Peyer's patch (tissue), 4 donors: ENCODE data around the gene VTN. TPM values are rescaled to one million over a fixed set of nuclear protein-coding genes. Genes with fewer than 3 reads are reported as not detected.
A peak's percentile ranks its signal among the peaks of the same experiment; 100 is the strongest.
"Not testable (repeated sequence)": the region's sequence is repeated elsewhere in the genome, so short reads cannot be mapped to it uniquely, and the experiment has no call there.

Experiments
- DNase-seq, 3 donors: peaks; one replicate each; pipeline ENCODE4 v3.0.0-alpha.2; 2017 to 2019
- H3K27ac ChIP-seq, 4 donors: fragments of 200-600 bp; sonication (generic); one replicate each; pipeline ENCODE4 v1.5.1; 2016 to 2019
- H3K27me3 ChIP-seq, 2 donors: fragments of 200-600 bp; sonication (generic); one replicate each; pipeline ENCODE4 v1.5.1; 2019
- H3K36me3 ChIP-seq, 3 donors: fragments of 200-600 bp; sonication (generic); one replicate each; pipeline ENCODE4 v1.5.1; 2016 to 2019
- H3K4me1 ChIP-seq, 4 donors: fragments of 200-600 bp; sonication (generic); one replicate each; pipeline ENCODE4 v1.5.1; 2016 to 2019
- H3K4me3 ChIP-seq, 4 donors: fragments of 200-600 bp; sonication (generic); 1 replicate in 3 of 4; 2 replicates in 1 of 4; pipeline ENCODE4 v1.5.1; 2016 to 2019; ENCODE audit warnings: mild to moderate bottlenecking in 1 of 4
- H3K9me3 ChIP-seq, 4 donors: fragments of 200-600 bp; sonication (generic); one replicate each; pipeline ENCODE4 v1.5.1; 2016 to 2019; ENCODE audit warnings: mild to moderate bottlenecking in 1 of 4
- CTCF ChIP-seq, 6 experiments: fragments of 450-650 bp in 4 of 6; fragments of 200-600 bp in 2 of 6; sonication (generic) in 1 of 6; IDR thresholded peaks; one replicate each; pipeline ENCODE4 v1.5.1; 2017 to 2019; ENCODE audit warnings: antibody characterized with exemption in 6 of 6, mild to moderate bottlenecking in 3 of 6, moderate library complexity in 1 of 6
- POLR2A ChIP-seq, 2 donors: fragments of 450-650 bp; IDR thresholded peaks; one replicate each; pipeline ENCODE4 v1.5.1; 2017; ENCODE audit warnings: antibody characterized with exemption in 2 of 2, mild to moderate bottlenecking in 2 of 2, moderate library complexity in 2 of 2
- total RNA-seq, 4 donors: library from RNA; depleted of rRNA; stranded (reverse); fragments of >200 nt; gene quantifications; one replicate each; pipeline ENCODE4 v1.1.0, GENCODE V29; 2016

Gene VTN
- total RNA-seq, 4 donors from 2014 or later, result 0.57 TPM; not detected in 3

GRCh38 chr17:28339431-28339830 is 30.7 kb downstream of the VTN start:
- Histone ChIP-seq H3K4me1 (peaks cover 0 to 19% (median 6%) of the 10 kb centered on the region in 4 donors), H3K36me3 (peaks cover 0 to 50% (median 3%) of the 10 kb centered on the region in 3 donors), H3K9me3 (no peaks in the 10 kb centered on the region), H3K27ac (no peak overlapping the region), H3K4me3 (no peak overlapping the region), H3K27me3 (no peaks in the 10 kb centered on the region)
- TF ChIP-seq CTCF (IDR thresholded peaks at IDR 0.05) (no peak), POLR2A (IDR thresholded peaks at IDR 0.05) (no peak)
- DNase-seq, result no peak

GRCh38 chr17:28338769-28339212 is 31.3 kb downstream of the VTN start:
- not testable (repeated sequence) for DNase-seq, H3K9me3 ChIP-seq, H3K4me3 ChIP-seq, H3K27me3 ChIP-seq
- Histone ChIP-seq H3K4me1 (peaks cover 0 to 25% (median 6%) of the 10 kb centered on the region in 4 donors), H3K27ac (peak overlapping the region in 2 of 4 donors; percentile 3 to 6), H3K36me3 (peaks cover 0 to 43% (median 3%) of the 10 kb centered on the region in 3 donors)

GRCh38 chr17:28338056-28338768 is 31.9 kb downstream of the VTN start:
- TF ChIP-seq POLR2A (IDR thresholded peaks at IDR 0.05), result no peak
- TF ChIP-seq CTCF (IDR thresholded peaks at IDR 0.05), result no peak
- H3K27ac ChIP-seq, result peak overlapping the region in 2 of 4 donors; percentile 6 to 28
- H3K27me3 ChIP-seq, result no peaks in the 10 kb centered on the region
- H3K4me1 ChIP-seq, result peaks cover 0 to 31% (median 6%) of the 10 kb centered on the region in 4 donors
- DNase-seq, result no peak
- H3K4me3 ChIP-seq, result no peak overlapping the region
- peaks cover 0 to 38% (median 3%) of the 10 kb centered on the region in 3 donors for H3K36me3 ChIP-seq
- no peaks in the 10 kb centered on the region for H3K9me3 ChIP-seq

GRCh38 chr17:28335959-28336871 is 33.9 kb downstream of the VTN start:
- peaks cover 0 to 24% (median 0%) of the 10 kb centered on the region in 3 donors for H3K36me3 ChIP-seq
- peak overlapping the region; percentile 84 to 95 (median 88) for H3K27ac ChIP-seq
- peak overlapping the region; percentile 80 to 91 (median 90) for H3K4me3 ChIP-seq
- peak in 1 of 3 donors; percentile 63 for DNase-seq
- H3K4me1 ChIP-seq, result peaks cover 0 to 33% (median 6%) of the 10 kb centered on the region in 4 donors
- TF ChIP-seq CTCF (IDR thresholded peaks at IDR 0.05), result no peak
- peak in 1 of 2 donors; percentile 9 for TF ChIP-seq POLR2A (IDR thresholded peaks at IDR 0.05)
- no peaks in the 10 kb centered on the region for H3K9me3 ChIP-seq
- H3K27me3 ChIP-seq, result no peaks in the 10 kb centered on the region

- peak; percentile 97 to 99 (median 97) for DNase-seq
- H3K4me1 ChIP-seq, result peaks cover 0 to 33% (median 6%) of the 10 kb centered on the region in 4 donors
- no peaks in the 10 kb centered on the region for H3K27me3 ChIP-seq
- peak within 1 kb of the TSS; percentile 84 to 95 (median 88) for H3K27ac ChIP-seq
- peak within 1 kb of the TSS; percentile 80 to 91 (median 90) for H3K4me3 ChIP-seq
- no peaks in the 10 kb centered on the region for H3K9me3 ChIP-seq
- peaks cover 0 to 24% (median 0%) of the 10 kb centered on the region in 3 donors for H3K36me3 ChIP-seq
- TF ChIP-seq CTCF (IDR thresholded peaks at IDR 0.05) (no peak), POLR2A (IDR thresholded peaks at IDR 0.05) (peak; percentile 70 to 93)
Observed at GRCh38 chr17:28335201-28335958, 34.7 kb downstream of the VTN start, which contains the start of the genes IFT20 and TNFAIP1. IFT20 (minus strand) TSS chr17:28335472; CDS start chr17:28331985, 3,487 bp downstream. TNFAIP1 (plus strand) TSS chr17:28335761; CDS start chr17:28339522, 3,761 bp downstream.
